SK-N-DZ (cell line): ENCODE measurements around the gene CITED1.
A peak's percentile ranks its signal among the peaks of the same experiment; 100 is the strongest.

Experiments used
- DNase-seq: peaks from one replicate; pipeline ENCODE4 v3.0.0-alpha.2; 2015; ENCODE audit warnings: low spot score
- small RNA-seq, 2 experiments: library from RNA; depleted of rRNA; stranded (forward); fragments of <200 nt; gene quantifications; one replicate each; pipeline ENCODE3, GENCODE V24; 2014

CITED1 gene

GRCh38 chrX:72270316-72270866 is 35.3 kb downstream of the CITED1 start:
- DNase-seq: no peak

- no peak for DNase-seq
Observed at GRCh38 chrX:72269671-72270251, 36.0 kb downstream of the CITED1 start.

GRCh38 chrX:72268597-72269365 is 36.9 kb downstream of the CITED1 start:
- DNase-seq: no peak

- DNase-seq: no peak
Observed at GRCh38 chrX:72265263-72265662, 40.5 kb downstream of the CITED1 start.

GRCh38 chrX:72262077-72262476 is 43.6 kb downstream of the CITED1 start:
- DNase-seq: no peak

- DNase-seq: no peak
Observed at GRCh38 chrX:72260448-72260847, 45.3 kb downstream of the CITED1 start.

GRCh38 chrX:72258174-72258573 is 47.5 kb downstream of the CITED1 start:
- DNase-seq: no peak

GRCh38 chrX:72255864-72256263 is 49.9 kb downstream of the CITED1 start:
- DNase-seq: no peak

- no peak for DNase-seq
Observed at GRCh38 chrX:72255445-72255844, 50.3 kb downstream of the CITED1 start.

GRCh38 chrX:72254816-72255215 is 50.9 kb downstream of the CITED1 start:
- DNase-seq: peak; percentile 31

GRCh38 chrX:72253686-72254085 is 52.0 kb downstream of the CITED1 start:
- no peak for DNase-seq

Small RNA genes within 50 kb of the gene (small RNA-seq; reads per million reads assigned to genes)
- 0 reads per million in 2 experiments for gene RF00019
